ENCODE results near the gene KCNIP1. TPM values are rescaled to one million over a fixed set of nuclear protein-coding genes. Genes with fewer than 3 reads are reported as not detected.

Gene KCNIP1
- total and polyA plus RNA-seq, 2 of the 13 experiments (the other 11 are each of a cell fraction or from before 2014, with no cell fraction given): not detected

- H3K27me3 ChIP-seq (ENCODE audit: control insufficient read depth in 1 of 2, insufficient read depth in 2 of 2, low read length in 2 of 2): peaks cover 0 to 15% of the 10 kb centered on the region in 2 experiments; a peak in 1 of 5 replicates
- CTCF ChIA-PET (ENCODE audit: low intra/inter-chr PET ratio, low total read pairs): no interaction called here
- FAIRE-seq (no peak), ATAC-seq (no peak), DNase-seq (ENCODE audit: low spot score) (no peak)
- no peaks in the 10 kb centered on the region for H3K36me3 ChIP-seq (replicated peaks in 1 of 2; ENCODE audit: control insufficient read depth in 1 of 2, insufficient read depth in 2 of 2, low read length in 2 of 2)
- H3K9ac ChIP-seq (ENCODE audit: insufficient read depth, low read depth, low read length): no peak overlapping the region
- H3K27ac ChIP-seq (ENCODE audit: extremely low read length, insufficient read depth, low read length): no peak overlapping the region
- H2AFZ ChIP-seq (ENCODE audit: low read length): no peak overlapping the region
- BruUV-seq (replicated peaks): no TSS peak
- no peak overlapping the region for H3K4me2 ChIP-seq (ENCODE audit: low read depth, low read length)
- WGBS (ENCODE audit: low lambda C conversion rate): 29% methylated on average over 13 of the region's 13 CpGs
- H4K20me1 ChIP-seq (ENCODE audit: insufficient read depth, low read length): no peaks in the 10 kb centered on the region
- POLR2A ChIA-PET: no interaction called here
- H3K4me1 ChIP-seq (ENCODE audit: insufficient read depth, low read length): peaks cover 9% of the 10 kb centered on the region
- no peak overlapping the region for H3K4me3 ChIP-seq (replicated peaks in 1 of 3; ENCODE audit: insufficient read depth in 1 of 3, low read depth in 2 of 3, low read length in 3 of 3)
- in situ Hi-C loops (cut with HindIII; ENCODE audit: extremely low pct_ligation_motif_present, low pct_unique_long_range_greater_than_20kb) (no loop called here), intact Hi-C loops (cut with micrococcal nuclease; ENCODE audit: unreplicated experiment) (no loop called here)
- H3K9me3 ChIP-seq (ENCODE audit: low read length): no peaks in the 10 kb centered on the region
- H3K79me2 ChIP-seq (ENCODE audit: insufficient read depth, low read length): no peaks in the 10 kb centered on the region
- TF ChIP-seq ZIK1 (CRISPR knock-in tag; IDR thresholded peaks at IDR 0.05; ENCODE audit: borderline replicate concordance, low read depth) (no peak), ZNF569 (CRISPR knock-in tag; IDR thresholded peaks at IDR 0.05; ENCODE audit: borderline replicate concordance) (no peak), ZFP82 (CRISPR knock-in tag; IDR thresholded peaks at IDR 0.05; ENCODE audit: borderline replicate concordance) (no peak), MAFF (IDR thresholded peaks at IDR 0.05; ENCODE audit: low read depth, low read length) (peak; percentile 62), ZNF512 (CRISPR knock-in tag; IDR thresholded peaks at IDR 0.05) (no peak), MTA3 (CRISPR knock-in tag; IDR thresholded peaks at IDR 0.05) (no peak), ZNF138 (CRISPR knock-in tag; IDR thresholded peaks at IDR 0.05; ENCODE audit: low read depth) (no peak), ZNF446 (CRISPR knock-in tag; IDR thresholded peaks at IDR 0.05) (no peak), ZNF121 (CRISPR knock-in tag; IDR thresholded peaks at IDR 0.05) (no peak), ATF2 (CRISPR knock-in tag; IDR thresholded peaks at IDR 0.05) (no peak), ZNF512B (CRISPR knock-in tag; IDR thresholded peaks at IDR 0.05; ENCODE audit: borderline replicate concordance) (no peak), SATB2 (CRISPR knock-in tag; IDR thresholded peaks at IDR 0.05) (no peak), PRPF4 (IDR thresholded peaks at IDR 0.05; ENCODE audit: low read depth, low read length, poor library complexity, severe bottlenecking) (no peak), ZXDC (CRISPR knock-in tag; IDR thresholded peaks at IDR 0.05) (no peak), SMARCC2 (IDR thresholded peaks at IDR 0.05) (no peak), ZNF33A (CRISPR knock-in tag; IDR thresholded peaks at IDR 0.05; ENCODE audit: borderline replicate concordance) (no peak)
Observed at GRCh38 chr5:170466988-170467707, 36.7 kb upstream of the KCNIP1 start.

All from HepG2 (cell line).